Kidney epithelial cell (primary cell): ENCODE measurements around the gene SMC4. TPM values are rescaled to one million over a fixed set of nuclear protein-coding genes. Genes with fewer than 3 reads are reported as not detected.

Experiments
- DNase-seq: peaks from one replicate; pipeline ENCODE4 v3.0.0-alpha.2; 2010; ENCODE audit warnings: low read depth
- H3K27me3 ChIP-seq: 2 replicates; pipeline ENCODE4 v1.6.0; 2011; ENCODE audit warnings: low read length; ENCODE audit not compliant: control insufficient read depth, insufficient read depth
- H3K36me3 ChIP-seq: 2 replicates; pipeline ENCODE4 v1.5.1; 2011; ENCODE audit warnings: low read length; ENCODE audit not compliant: control insufficient read depth, insufficient read depth
- H3K4me3 ChIP-seq: 2 replicates; pipeline ENCODE4 v1.5.1; 2011; ENCODE audit warnings: low read depth, mild to moderate bottlenecking, control low read depth, low read length
- CTCF ChIP-seq: IDR thresholded peaks from 2 replicates; pipeline ENCODE4 v1.5.1; 2011; ENCODE audit warnings: mild to moderate bottlenecking, moderate library complexity, low read length, control low read depth, inconsistent platforms; ENCODE audit not compliant: insufficient read depth, poor library complexity, severe bottlenecking
- total RNA-seq: library from RNA; depleted of rRNA; stranded (reverse); fragments of >200 nt; gene quantifications from 2 replicates; pipeline ENCODE4 v1.2.3, GENCODE V29; 2015

SMC4 gene
- total RNA-seq, 1 donor from 2014 or later, result 39.2 TPM

GRCh38 chr3:160472344-160472743 is 72.9 kb downstream of the SMC4 start:
- DNase-seq, result no peak
- Histone ChIP-seq H3K36me3 (no peaks in the 10 kb centered on the region), H3K4me3 (no peak overlapping the region), H3K27me3 (no peaks in the 10 kb centered on the region)
- TF ChIP-seq CTCF, result no peak

GRCh38 chr3:160473221-160473620 is 73.8 kb downstream of the SMC4 start:
- H3K36me3 ChIP-seq, result no peaks in the 10 kb centered on the region
- TF ChIP-seq CTCF, result no peak
- no peak overlapping the region for H3K4me3 ChIP-seq
- no peak for DNase-seq
- no peaks in the 10 kb centered on the region for H3K27me3 ChIP-seq

- no peaks in the 10 kb centered on the region for H3K27me3 ChIP-seq
- no peak overlapping the region for H3K4me3 ChIP-seq
- no peak for TF ChIP-seq CTCF
- no peaks in the 10 kb centered on the region for H3K36me3 ChIP-seq
- no peak for DNase-seq
These were observed 74.5 kb downstream of the SMC4 start for GRCh38 chr3:160473978-160474377.

- DNase-seq, result no peak
- Histone ChIP-seq H3K4me3 (no peak overlapping the region), H3K36me3 (no peaks in the 10 kb centered on the region), H3K27me3 (no peaks in the 10 kb centered on the region)
- TF ChIP-seq CTCF, result no peak
These were observed 75.0 kb downstream of the SMC4 start for GRCh38 chr3:160474416-160474838.

GRCh38 chr3:160475153-160475552 is 75.7 kb downstream of the SMC4 start:
- Histone ChIP-seq H3K36me3 (no peaks in the 10 kb centered on the region), H3K4me3 (no peak overlapping the region), H3K27me3 (no peaks in the 10 kb centered on the region)
- no peak for DNase-seq
- no peak for TF ChIP-seq CTCF

- TF ChIP-seq CTCF, result no peak
- H3K36me3 ChIP-seq, result no peaks in the 10 kb centered on the region
- H3K4me3 ChIP-seq, result no peak overlapping the region
- no peaks in the 10 kb centered on the region for H3K27me3 ChIP-seq
- no peak for DNase-seq
These were observed 76.4 kb downstream of the SMC4 start for GRCh38 chr3:160475884-160476283.
